ENCODE data around the gene ADGRG6. TPM values are rescaled to one million over a fixed set of nuclear protein-coding genes. Genes with fewer than 3 reads are reported as not detected.

ADGRG6 gene
- total and polyA plus RNA-seq, 4 donors: 18.7 to 110 (median 45.7) TPM

GRCh38 chr6:142412241-142412640 is 110.4 kb downstream of the ADGRG6 start:
- H3K9me3 ChIP-seq (ENCODE audit: control insufficient read depth in 4 of 4, low read length in 3 of 4): no peaks in the 10 kb centered on the region
- no peak overlapping the region for H3K9ac ChIP-seq (ENCODE audit: low read depth in 1 of 2, low read length in 2 of 2)
- peaks cover 2 to 54% (median 30%) of the 10 kb centered on the region in 4 donors for H3K36me3 ChIP-seq (ENCODE audit: control insufficient read depth in 4 of 4, insufficient read depth in 3 of 4, low read depth in 1 of 4, low read length in 3 of 4)
- 86% methylated on average over 2 of the region's 2 CpGs for WGBS
- H3K4me3 ChIP-seq (ENCODE audit: low read depth in 1 of 3, low read length in 3 of 3): no peak overlapping the region
- no peak for DNase-seq (ENCODE audit: low spot score)
- TF ChIP-seq FOXA1 (IDR thresholded peaks at IDR 0.05): no peak
- no peak for TF ChIP-seq RAD21 (IDR thresholded peaks at IDR 0.05)
- no peak for TF ChIP-seq REST (IDR thresholded peaks at IDR 0.05)
- no peak for TF ChIP-seq ATF3 (IDR thresholded peaks at IDR 0.05)
- TF ChIP-seq MAX (IDR thresholded peaks at IDR 0.05): no peak
- H3K4me1 ChIP-seq (ENCODE audit: control insufficient read depth in 4 of 4, insufficient read depth in 4 of 4, low read length in 3 of 4): peaks cover 0 to 3% (median 0%) of the 10 kb centered on the region in 4 donors
- no peaks in the 10 kb centered on the region for H3K27me3 ChIP-seq (ENCODE audit: control insufficient read depth in 4 of 4, insufficient read depth in 4 of 4, low read length in 3 of 4)
- no peak overlapping the region for H3K27ac ChIP-seq (ENCODE audit: low read depth in 1 of 2, low read length in 2 of 2)

GRCh38 chr6:142412658-142413057 is 110.9 kb downstream of the ADGRG6 start:
- DNase-seq (ENCODE audit: low spot score): no peak
- Histone ChIP-seq H3K27me3 (ENCODE audit: control insufficient read depth in 4 of 4, insufficient read depth in 4 of 4, low read length in 3 of 4) (no peaks in the 10 kb centered on the region), H3K27ac (ENCODE audit: low read depth in 1 of 2, low read length in 2 of 2) (no peak overlapping the region), H3K9ac (ENCODE audit: low read depth in 1 of 2, low read length in 2 of 2) (no peak overlapping the region), H3K9me3 (ENCODE audit: control insufficient read depth in 4 of 4, low read length in 3 of 4) (no peaks in the 10 kb centered on the region), H3K4me3 (ENCODE audit: low read depth in 1 of 3, low read length in 3 of 3) (no peak overlapping the region), H3K4me1 (ENCODE audit: control insufficient read depth in 4 of 4, insufficient read depth in 4 of 4, low read length in 3 of 4) (peaks cover 0 to 3% (median 0%) of the 10 kb centered on the region in 4 donors), H3K36me3 (ENCODE audit: control insufficient read depth in 4 of 4, insufficient read depth in 3 of 4, low read depth in 1 of 4, low read length in 3 of 4) (peaks cover 2 to 58% (median 34%) of the 10 kb centered on the region in 4 donors)
- WGBS: 95% methylated on average over 2 of the region's 2 CpGs
- no peak for TF ChIP-seq SP1 (IDR thresholded peaks at IDR 0.05)
- no peak for TF ChIP-seq FOXA1 (IDR thresholded peaks at IDR 0.05)

GRCh38 chr6:142413111-142413510 is 111.3 kb downstream of the ADGRG6 start:
- Histone ChIP-seq H3K9ac (ENCODE audit: low read depth in 1 of 2, low read length in 2 of 2) (no peak overlapping the region), H3K4me3 (ENCODE audit: low read depth in 1 of 3, low read length in 3 of 3) (no peak overlapping the region), H3K9me3 (ENCODE audit: control insufficient read depth in 4 of 4, low read length in 3 of 4) (no peaks in the 10 kb centered on the region), H3K27me3 (ENCODE audit: control insufficient read depth in 4 of 4, insufficient read depth in 4 of 4, low read length in 3 of 4) (no peaks in the 10 kb centered on the region), H3K4me1 (ENCODE audit: control insufficient read depth in 4 of 4, insufficient read depth in 4 of 4, low read length in 3 of 4) (peaks cover 0 to 3% (median 0%) of the 10 kb centered on the region in 4 donors), H3K36me3 (ENCODE audit: control insufficient read depth in 4 of 4, insufficient read depth in 3 of 4, low read depth in 1 of 4, low read length in 3 of 4) (peaks cover 2 to 59% (median 35%) of the 10 kb centered on the region in 4 donors), H3K27ac (ENCODE audit: low read depth in 1 of 2, low read length in 2 of 2) (no peak overlapping the region)
- DNase-seq (ENCODE audit: low spot score): no peak
- TF ChIP-seq RAD21 (IDR thresholded peaks at IDR 0.05): no peak
- TF ChIP-seq FOXA1 (IDR thresholded peaks at IDR 0.05): no peak
- no peak for TF ChIP-seq ZBTB33 (IDR thresholded peaks at IDR 0.05)
- TF ChIP-seq REST (IDR thresholded peaks at IDR 0.05): no peak
- no peak for TF ChIP-seq TAF1 (conservative IDR thresholded peaks at IDR 0.05)
- TF ChIP-seq CTCF (IDR thresholded peaks at IDR 0.05; ENCODE audit: low read depth, low read length, missing input control): no peak
- no peak for TF ChIP-seq GABPA (IDR thresholded peaks at IDR 0.05 in 1 of 2, conservative IDR thresholded peaks at IDR 0.05 in 1 of 2)
- no peak for TF ChIP-seq SP1 (IDR thresholded peaks at IDR 0.05)
- no peak for TF ChIP-seq EGR1 (IDR thresholded peaks at IDR 0.05; ENCODE audit: low read depth in 2 of 2)
- no peak for TF ChIP-seq FOXA2 (IDR thresholded peaks at IDR 0.05)

Data from liver (tissue), 9 donors.